Pancreas (tissue), 10 donors: Measurements from ENCODE around the gene LY6G5B. TPM values are rescaled to one million over a fixed set of nuclear protein-coding genes. Genes with fewer than 3 reads are reported as not detected.

ENCODE experiments used
- ATAC-seq, 4 donors: fragments of 200-7000 bp; cut with Tn5 transposase; one replicate each; pipeline versions ENCODE4 v1.8.0 to v1.9.1; 2020; ENCODE audit warnings: mild to moderate bottlenecking in 4 of 4, moderate library complexity in 4 of 4
- DNase-seq, 6 donors: peaks; one replicate each; pipeline ENCODE4 v3.0.0-alpha.2; 2020
- FAIRE-seq: peaks from 2 replicates; lab custom pipeline; 2012; peaks lifted over from hg19 to GRCh38; lab: Jason Lieb, UNC
- H3K27ac ChIP-seq, 4 donors: fragments of 200-600 bp; sonication (generic); 1 replicate in 3 of 4; 2 replicates in 1 of 4; pipeline versions ENCODE4 v1.5.0 to v1.8.0; 2020
- H3K27me3 ChIP-seq, 4 donors: fragments of 200-600 bp; one replicate each; pipeline ENCODE4 v1.8.0; 2021
- H3K36me3 ChIP-seq, 3 donors: fragments of 200-600 bp; sonication (generic) in 1 of 3; one replicate each; pipeline versions ENCODE4 v1.5.0 to v1.8.0; 2020 to 2021
- H3K4me1 ChIP-seq, 3 donors: fragments of 200-600 bp; one replicate each; pipeline ENCODE4 v1.8.0; 2021
- H3K4me3 ChIP-seq, 4 donors: fragments of 200-600 bp; sonication (generic) in 2 of 4; one replicate each; pipeline versions ENCODE4 v1.5.0 to v1.8.0; 2020 to 2021
- H3K9me3 ChIP-seq, 4 donors: fragments of 200-600 bp; one replicate each; pipeline ENCODE4 v1.8.0; 2021
- WGBS, 2 donors: extraction: QIAGEN DNeasy Blood & Tissue Kit; methylation state at CpG; one replicate each; pipeline ENCODE4 v1.1.7; 2013; 5-methylcytosine and 5-hydroxymethylcytosine counted together
- intact Hi-C, 3 donors: fragments of 100-400 bp; cut with DNase I; formaldehyde crosslinking; loops; one replicate each; pipeline versions ENCODE4 v1.11.1 to v1.14.2; 2022
- polyA plus RNA-seq, 2 donors: library from polyadenylated mRNA; stranded (reverse); fragments of 200-250 nt; gene quantifications; one replicate each; pipeline ENCODE4 v1.2.3, GENCODE V29; 2013
- total RNA-seq, 6 donors: library from RNA; stranded (reverse); fragmentation: NEBNext Ultra II Directional in 4 of 6; extraction: Animal tissue kit (Norgen Biotek cat#: 25700) in 4 of 6; gene quantifications; one replicate each; pipeline versions ENCODE4 v1.2.1 to v1.2.4, GENCODE V29; 2021 to 2023
- TF ChIP-seq, protein P1 (sequence below), 4 donors: fragments of 200-600 bp; sonication (generic) in 3 of 4; IDR thresholded peaks; one replicate each; pipeline versions ENCODE4 v1.5.0 to v1.8.0; 2021; ENCODE audit warnings: antibody characterized with exemption in 4 of 4
- donor health status: healthy with polysubstance abuse.
- donor health status: DM: no; HTN: no; CAD: no; lungs with moderate emphysema.
- donor health status: DM: no; HTN: no; CAD: no.
- donor health status: control.
- donor health status: control.
- donor health status: Bipolar disorder and iron deficiency.
- donor health status: DM: yes; HTN: yes; CAD: no.
- donor health status: DM: no; HTN: no; CAD: no.
- donor health status: DM: no; HTN: no; CAD: no.
- donor health status: DM: yes; HTN: yes; CAD: no.

The LY6G5B gene
- total and polyA plus RNA-seq, 8 donors: 3.0 to 11.4 (median 4.8) TPM

DNA sequence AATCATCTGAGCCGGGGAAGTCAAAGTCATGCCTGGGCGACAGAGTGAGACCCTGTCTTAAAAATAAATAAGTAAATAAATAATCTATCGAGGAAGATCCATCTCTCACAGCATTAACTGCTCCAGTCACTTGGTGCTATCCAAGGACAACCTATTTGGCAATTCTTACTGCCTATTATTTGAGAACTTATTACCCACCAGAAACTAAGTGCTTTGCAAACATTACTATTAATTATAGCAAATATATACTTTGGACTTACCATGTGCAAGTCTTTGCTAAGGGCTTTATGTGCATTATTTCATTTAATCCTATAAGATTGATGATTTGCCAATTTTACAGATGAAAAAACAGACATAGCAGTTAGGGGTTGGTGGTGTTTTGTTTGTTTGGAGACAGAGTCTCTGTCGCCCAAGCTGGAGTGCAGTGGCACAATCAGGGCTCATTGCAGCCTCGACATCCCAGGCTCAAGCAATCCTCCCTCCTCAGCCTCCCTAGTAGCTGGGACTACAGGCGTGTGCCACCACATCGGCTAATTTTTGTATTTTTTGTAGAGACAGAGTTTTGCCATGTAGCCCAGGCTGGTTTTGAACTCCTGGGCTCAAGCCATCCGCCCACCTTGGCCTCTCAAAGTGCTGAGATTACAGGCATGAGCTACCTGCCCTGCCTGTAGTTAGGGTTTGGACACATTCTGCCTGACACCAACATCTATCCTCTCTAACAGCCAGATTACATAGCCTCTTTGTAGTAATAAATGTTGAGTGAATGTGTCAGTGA is 15.0 kb upstream of the LY6G5B start:
- FAIRE-seq (no peak), ATAC-seq (no peak), DNase-seq (no peak)
- 86 to 89% methylated on average over 8 of the region's 8 CpGs for WGBS, 2 donors
- no peak overlapping the region for H3K27ac ChIP-seq
- no peaks in the 10 kb centered on the region for H3K36me3 ChIP-seq
- TF ChIP-seq, protein P1, sequence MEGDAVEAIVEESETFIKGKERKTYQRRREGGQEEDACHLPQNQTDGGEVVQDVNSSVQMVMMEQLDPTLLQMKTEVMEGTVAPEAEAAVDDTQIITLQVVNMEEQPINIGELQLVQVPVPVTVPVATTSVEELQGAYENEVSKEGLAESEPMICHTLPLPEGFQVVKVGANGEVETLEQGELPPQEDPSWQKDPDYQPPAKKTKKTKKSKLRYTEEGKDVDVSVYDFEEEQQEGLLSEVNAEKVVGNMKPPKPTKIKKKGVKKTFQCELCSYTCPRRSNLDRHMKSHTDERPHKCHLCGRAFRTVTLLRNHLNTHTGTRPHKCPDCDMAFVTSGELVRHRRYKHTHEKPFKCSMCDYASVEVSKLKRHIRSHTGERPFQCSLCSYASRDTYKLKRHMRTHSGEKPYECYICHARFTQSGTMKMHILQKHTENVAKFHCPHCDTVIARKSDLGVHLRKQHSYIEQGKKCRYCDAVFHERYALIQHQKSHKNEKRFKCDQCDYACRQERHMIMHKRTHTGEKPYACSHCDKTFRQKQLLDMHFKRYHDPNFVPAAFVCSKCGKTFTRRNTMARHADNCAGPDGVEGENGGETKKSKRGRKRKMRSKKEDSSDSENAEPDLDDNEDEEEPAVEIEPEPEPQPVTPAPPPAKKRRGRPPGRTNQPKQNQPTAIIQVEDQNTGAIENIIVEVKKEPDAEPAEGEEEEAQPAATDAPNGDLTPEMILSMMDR (IDR thresholded peaks at IDR 0.05): no peak
- no peaks in the 10 kb centered on the region for H3K27me3 ChIP-seq
- peaks cover 16 to 32% (median 22%) of the 10 kb centered on the region in 3 donors for H3K4me1 ChIP-seq
- no peaks in the 10 kb centered on the region for H3K9me3 ChIP-seq
- intact Hi-C loops: no loop called here
- no peak overlapping the region for H3K4me3 ChIP-seq

DNA sequence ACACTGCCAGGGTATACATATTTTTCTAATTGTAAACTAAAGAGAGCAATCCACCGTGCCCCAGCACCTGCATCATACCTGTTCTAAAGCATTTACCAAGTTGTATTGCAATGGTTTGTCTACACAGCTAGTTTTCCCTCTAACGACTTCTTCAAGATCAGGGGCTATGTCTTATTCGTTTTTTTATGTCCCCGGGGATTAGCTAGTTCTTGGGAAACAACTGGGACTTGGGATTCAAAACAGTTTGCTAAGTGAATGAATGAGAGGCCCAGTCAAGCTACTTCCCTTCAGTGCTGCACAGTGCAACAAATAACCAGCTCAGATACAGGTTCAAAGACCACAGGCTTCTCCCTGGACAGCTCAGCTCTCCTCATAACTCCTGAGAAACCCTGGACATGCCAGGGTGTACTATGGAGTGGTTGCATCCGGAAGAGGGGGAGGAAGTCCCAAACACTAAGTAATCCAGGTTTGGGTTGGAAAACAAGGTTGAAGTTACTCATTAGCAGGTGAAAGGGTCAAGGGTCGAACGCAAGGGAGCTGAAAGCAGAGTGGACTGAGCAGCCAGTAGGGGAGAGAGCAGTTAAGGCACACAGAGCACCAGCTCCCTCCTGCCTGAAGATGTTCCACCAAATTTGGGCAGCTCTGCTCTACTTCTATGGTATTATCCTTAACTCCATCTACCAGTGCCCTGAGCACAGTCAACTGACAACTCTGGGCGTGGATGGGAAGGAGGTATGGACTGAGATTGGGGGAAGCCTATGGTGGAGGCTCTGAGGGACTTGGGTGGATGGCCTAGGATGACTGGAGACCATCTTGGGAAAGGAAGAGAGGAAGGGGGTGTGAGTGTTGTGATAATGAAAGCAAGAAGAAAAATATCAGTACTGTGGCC is 14.2 kb upstream of the LY6G5B start, which contains the start of gene APOM:
TSS of gene APOM (plus strand) at position 546 of the 889 bp plus-strand sequence. CDS start at position 619, 73 bp downstream.
- TF ChIP-seq, protein P1 (IDR thresholded peaks at IDR 0.05): no peak
- Histone ChIP-seq H3K36me3 (no peaks in the 10 kb centered on the region), H3K4me3 (no peak within 1 kb of the TSS), H3K27ac (no peak within 1 kb of the TSS), H3K9me3 (no peaks in the 10 kb centered on the region), H3K4me1 (peaks cover 14 to 29% (median 16%) of the 10 kb centered on the region in 3 donors), H3K27me3 (no peaks in the 10 kb centered on the region)
- FAIRE-seq (no peak), ATAC-seq (no peak), DNase-seq (no peak)
- intact Hi-C loops: no loop called here
- WGBS, 2 donors: 51 to 56% methylated on average over 8 of the region's 8 CpGs

DNA sequence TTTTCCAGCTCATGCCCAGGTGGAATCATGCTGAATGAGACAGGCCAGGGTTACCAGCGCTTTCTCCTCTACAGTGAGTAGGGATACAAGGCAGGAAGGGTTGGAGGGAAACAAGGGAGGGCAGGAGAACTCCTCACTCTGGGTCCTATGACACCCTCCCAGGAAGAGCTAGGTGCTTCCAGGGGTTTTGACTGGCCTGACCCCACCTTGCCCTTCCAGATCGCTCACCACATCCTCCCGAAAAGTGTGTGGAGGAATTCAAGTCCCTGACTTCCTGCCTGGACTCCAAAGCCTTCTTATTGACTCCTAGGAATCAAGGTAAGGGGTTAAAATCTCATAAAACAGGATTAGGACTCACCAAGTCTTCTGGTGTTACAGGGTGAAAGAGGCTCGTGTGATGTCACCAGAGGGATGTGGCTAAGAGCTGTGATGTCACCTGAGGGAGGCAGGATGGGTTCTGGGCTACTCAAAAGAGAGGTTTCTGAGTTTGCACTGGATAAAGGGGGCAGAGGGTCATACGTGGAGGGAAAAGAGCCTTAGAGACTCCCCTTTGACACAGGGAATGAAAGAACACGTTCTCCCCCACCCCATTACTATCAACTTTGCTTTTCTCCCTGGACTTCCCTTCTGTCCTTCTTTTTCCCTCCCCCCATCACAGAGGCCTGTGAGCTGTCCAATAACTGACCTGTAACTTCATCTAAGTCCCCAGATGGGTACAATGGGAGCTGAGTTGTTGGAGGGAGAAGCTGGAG is 12.2 kb upstream of the LY6G5B start:
- Histone ChIP-seq H3K4me3 (no peak overlapping the region), H3K36me3 (no peaks in the 10 kb centered on the region), H3K4me1 (peaks cover 6 to 22% (median 16%) of the 10 kb centered on the region in 3 donors), H3K9me3 (no peaks in the 10 kb centered on the region), H3K27me3 (no peaks in the 10 kb centered on the region), H3K27ac (no peak overlapping the region)
- TF ChIP-seq, protein P1 (IDR thresholded peaks at IDR 0.05): no peak
- intact Hi-C loops: no loop called here
- WGBS, 2 donors: 76 to 84% methylated on average over 6 of the region's 6 CpGs
- ATAC-seq (no peak), DNase-seq (no peak), FAIRE-seq (no peak)

DNA sequence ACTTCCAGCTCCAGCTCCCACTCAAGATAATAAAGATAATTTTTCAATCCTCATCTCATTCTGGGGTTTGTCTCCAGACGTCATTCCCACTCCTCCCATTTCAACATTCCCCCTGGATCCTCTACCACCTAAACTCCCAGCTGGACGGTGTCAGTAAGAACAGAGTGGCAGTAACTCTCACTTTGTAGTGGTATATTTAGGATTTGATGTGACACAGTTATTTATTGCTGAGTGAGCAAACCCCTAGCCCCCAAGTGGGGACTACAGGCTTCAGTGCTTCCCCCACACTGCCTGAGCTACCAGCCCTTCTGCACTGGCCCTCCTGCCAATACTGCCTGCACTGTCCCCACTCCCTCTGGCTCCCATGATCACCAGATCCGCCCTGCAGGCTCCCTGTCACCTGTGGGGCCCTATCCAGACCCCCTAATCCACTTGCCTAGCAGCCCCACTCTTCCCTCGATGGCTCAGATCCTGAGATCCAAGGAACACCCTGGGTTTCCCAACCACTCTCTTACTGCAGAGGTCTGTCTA is 11.6 kb upstream of the LY6G5B start:
- Histone ChIP-seq H3K4me1 (peaks cover 10 to 24% (median 17%) of the 10 kb centered on the region in 3 donors), H3K27me3 (no peaks in the 10 kb centered on the region), H3K4me3 (peak overlapping the region in 1 of 4 donors; percentile 66), H3K36me3 (no peaks in the 10 kb centered on the region), H3K9me3 (no peaks in the 10 kb centered on the region), H3K27ac (no peak overlapping the region)
- DNase-seq: no peak
- no peak for FAIRE-seq
- no peak for ATAC-seq
- intact Hi-C loops: no loop called here
- TF ChIP-seq, protein P1 (IDR thresholded peaks at IDR 0.05): no peak
- WGBS, 2 donors: 72 to 79% methylated on average over 4 of the region's 4 CpGs
